Measurements from ENCODE around the gene LY6G6F.

LY6G6F gene

GRCh38 chr6:31676322-31676903, 30.3 kb upstream of the LY6G6F start:
- DNase-seq (ENCODE audit: low read depth in 2 of 2) = no peak

- no peak for DNase-seq (ENCODE audit: low read depth in 2 of 2)
Observed at GRCh38 chr6:31676904-31677303, 29.8 kb upstream of the LY6G6F start.

- DNase-seq (ENCODE audit: low read depth in 2 of 2) = no peak
Observed at GRCh38 chr6:31677955-31678354, 28.7 kb upstream of the LY6G6F start.

GRCh38 chr6:31680226-31681134, 26.2 kb upstream of the LY6G6F start, which contains the start of gene LY6G5C:
Gene LY6G5C (minus strand): TSS chr6:31681067. CDS start chr6:31680373, 694 bp downstream.
- peak; percentile 44 to 52 for DNase-seq (ENCODE audit: low read depth in 2 of 2)

- peak; percentile 17 to 37 for DNase-seq (ENCODE audit: low read depth in 2 of 2)
Observed at GRCh38 chr6:31681135-31681671, 25.5 kb upstream of the LY6G6F start.

GRCh38 chr6:31683591-31683990, 23.1 kb upstream of the LY6G6F start:
- no peak for DNase-seq (ENCODE audit: low read depth in 2 of 2)

- no peak for DNase-seq (ENCODE audit: low read depth in 2 of 2)
Observed at GRCh38 chr6:31686483-31686882, 20.2 kb upstream of the LY6G6F start.

GRCh38 chr6:31687321-31687720, 19.3 kb upstream of the LY6G6F start:
- no peak for DNase-seq (ENCODE audit: low read depth in 2 of 2)

GRCh38 chr6:31687860-31688693, 18.6 kb upstream of the LY6G6F start:
- no peak for DNase-seq (ENCODE audit: low read depth in 2 of 2)

- DNase-seq (ENCODE audit: low read depth in 2 of 2) = no peak
Observed at GRCh38 chr6:31689249-31690110, 17.2 kb upstream of the LY6G6F start.

GRCh38 chr6:31690231-31691077, 16.2 kb upstream of the LY6G6F start:
- no peak for DNase-seq (ENCODE audit: low read depth in 2 of 2)

GRCh38 chr6:31691078-31691463, 15.6 kb upstream of the LY6G6F start:
- no peak for DNase-seq (ENCODE audit: low read depth in 2 of 2)

GRCh38 chr6:31691564-31692108, 15.0 kb upstream of the LY6G6F start:
- no peak for DNase-seq (ENCODE audit: low read depth in 2 of 2)

- DNase-seq (ENCODE audit: low read depth in 2 of 2) = no peak
Observed at GRCh38 chr6:31692353-31692752, 14.3 kb upstream of the LY6G6F start.

- DNase-seq (ENCODE audit: low read depth in 2 of 2) = no peak
Observed at GRCh38 chr6:31692886-31693285, 13.8 kb upstream of the LY6G6F start.

GRCh38 chr6:31693535-31693934, 13.1 kb upstream of the LY6G6F start:
- DNase-seq (ENCODE audit: low read depth in 2 of 2) = no peak

- no peak for DNase-seq (ENCODE audit: low read depth in 2 of 2)
Observed at GRCh38 chr6:31697555-31697954, 9.1 kb upstream of the LY6G6F start.

GRCh38 chr6:31700740-31701401, 5.8 kb upstream of the LY6G6F start:
- no peak for DNase-seq (ENCODE audit: low read depth in 2 of 2)

Data from activated CD4-positive, alpha-beta T cell treated with anti-CD3 and anti-CD28 coated beads for 24 hours (primary cell).